Measurements from ENCODE around the gene DDX28.
A peak's percentile ranks its signal among the peaks of the same experiment; 100 is the strongest.

Gene DDX28, protein sequence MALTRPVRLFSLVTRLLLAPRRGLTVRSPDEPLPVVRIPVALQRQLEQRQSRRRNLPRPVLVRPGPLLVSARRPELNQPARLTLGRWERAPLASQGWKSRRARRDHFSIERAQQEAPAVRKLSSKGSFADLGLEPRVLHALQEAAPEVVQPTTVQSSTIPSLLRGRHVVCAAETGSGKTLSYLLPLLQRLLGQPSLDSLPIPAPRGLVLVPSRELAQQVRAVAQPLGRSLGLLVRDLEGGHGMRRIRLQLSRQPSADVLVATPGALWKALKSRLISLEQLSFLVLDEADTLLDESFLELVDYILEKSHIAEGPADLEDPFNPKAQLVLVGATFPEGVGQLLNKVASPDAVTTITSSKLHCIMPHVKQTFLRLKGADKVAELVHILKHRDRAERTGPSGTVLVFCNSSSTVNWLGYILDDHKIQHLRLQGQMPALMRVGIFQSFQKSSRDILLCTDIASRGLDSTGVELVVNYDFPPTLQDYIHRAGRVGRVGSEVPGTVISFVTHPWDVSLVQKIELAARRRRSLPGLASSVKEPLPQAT

DNA sequence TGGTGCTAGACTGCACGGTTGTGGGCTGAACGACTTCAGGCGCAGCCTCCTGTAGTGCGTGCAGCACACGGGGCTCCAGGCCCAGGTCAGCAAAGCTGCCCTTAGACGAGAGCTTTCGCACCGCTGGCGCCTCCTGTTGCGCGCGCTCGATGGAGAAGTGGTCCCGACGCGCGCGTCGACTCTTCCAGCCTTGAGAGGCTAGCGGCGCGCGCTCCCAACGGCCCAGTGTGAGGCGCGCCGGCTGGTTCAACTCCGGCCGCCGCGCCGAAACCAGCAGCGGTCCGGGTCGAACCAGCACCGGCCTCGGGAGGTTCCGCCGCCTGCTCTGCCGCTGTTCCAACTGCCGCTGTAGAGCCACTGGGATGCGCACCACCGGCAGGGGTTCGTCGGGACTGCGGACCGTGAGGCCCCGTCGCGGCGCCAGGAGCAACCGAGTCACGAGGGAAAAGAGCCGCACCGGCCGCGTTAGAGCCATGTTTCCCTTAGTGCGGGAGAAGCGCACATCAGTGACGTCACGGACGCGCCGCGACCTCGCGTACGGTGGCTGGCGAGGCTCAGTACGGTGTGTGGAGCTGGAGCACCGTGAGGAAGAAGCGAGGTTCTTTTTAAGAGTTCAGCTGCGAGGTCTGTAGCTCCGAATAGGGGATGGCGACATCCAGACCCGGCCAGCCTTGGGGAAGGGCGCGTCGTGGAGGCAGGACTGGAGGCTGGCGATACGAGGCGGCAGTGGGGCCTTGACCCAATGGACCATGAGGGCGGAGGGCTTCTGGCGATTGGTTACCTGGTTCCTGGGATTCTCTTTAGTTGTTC, at the start of gene DDX28, which contains the start of gene DUS2:
Gene DDX28, minus strand, starts transcription at position 505 of the 810 bp plus-strand sequence. Its CDS starts 30 bp downstream, at position 475.
Gene DUS2, plus strand, starts transcription at position 557 of the 810 bp plus-strand sequence. CDS start 14,740 bp downstream, outside the sequence.
- DNase-seq (ENCODE audit: low spot score), result peak; percentile 96

DNA sequence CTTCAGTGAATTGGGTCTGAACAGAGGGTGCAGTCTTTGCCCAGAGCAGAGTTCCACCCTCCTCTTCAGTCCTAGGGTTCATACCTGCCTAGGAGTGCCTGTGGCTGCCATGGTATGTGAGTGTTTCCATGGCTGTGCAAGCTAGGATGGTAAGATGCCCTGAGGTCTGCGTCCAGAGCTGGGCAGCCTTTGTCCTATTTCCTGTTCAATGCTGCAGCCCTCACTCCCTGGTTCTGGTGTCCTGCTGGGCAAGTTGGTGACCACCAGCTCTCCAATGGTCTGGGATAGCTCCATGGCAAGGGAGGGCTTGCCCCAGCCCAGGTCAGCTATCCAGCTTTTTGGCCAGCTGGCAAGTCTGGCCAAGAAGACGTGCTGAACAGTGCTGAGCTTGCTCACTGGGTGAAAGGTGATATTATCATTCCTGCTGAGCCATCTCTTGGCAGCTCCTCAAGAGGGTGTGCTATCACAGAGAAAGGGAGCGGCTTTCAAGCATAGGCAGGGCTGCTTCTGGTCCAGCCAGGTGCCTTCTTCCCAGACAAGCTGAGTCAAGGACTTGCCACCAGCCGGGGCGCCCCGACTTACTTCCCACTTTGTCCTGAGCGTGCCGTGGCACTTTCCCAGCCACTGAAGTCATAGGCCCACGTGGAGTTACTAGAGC, 49.1 kb upstream of the DDX28 start:
- DNase-seq (ENCODE audit: low spot score), result no peak

DNA sequence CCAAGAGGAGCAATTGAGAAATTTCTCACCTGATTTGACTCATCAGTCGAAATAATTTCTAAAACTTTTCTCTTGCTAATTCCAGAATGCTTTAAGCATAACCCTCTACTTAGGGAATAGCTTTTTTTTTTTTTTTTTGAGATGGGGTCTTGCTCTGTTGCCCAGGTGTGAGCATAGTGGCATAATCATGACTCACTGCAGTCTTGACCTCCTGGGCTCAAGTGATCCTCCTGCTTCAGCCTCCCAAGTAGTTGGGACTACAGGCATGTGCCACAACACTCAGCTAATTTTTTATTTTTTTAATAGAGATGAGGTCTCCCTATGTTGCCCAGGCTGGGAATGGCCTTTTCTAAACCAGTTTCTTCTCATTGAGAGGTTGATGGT, 48.5 kb upstream of the DDX28 start:
- DNase-seq (ENCODE audit: low spot score), result no peak

DNA sequence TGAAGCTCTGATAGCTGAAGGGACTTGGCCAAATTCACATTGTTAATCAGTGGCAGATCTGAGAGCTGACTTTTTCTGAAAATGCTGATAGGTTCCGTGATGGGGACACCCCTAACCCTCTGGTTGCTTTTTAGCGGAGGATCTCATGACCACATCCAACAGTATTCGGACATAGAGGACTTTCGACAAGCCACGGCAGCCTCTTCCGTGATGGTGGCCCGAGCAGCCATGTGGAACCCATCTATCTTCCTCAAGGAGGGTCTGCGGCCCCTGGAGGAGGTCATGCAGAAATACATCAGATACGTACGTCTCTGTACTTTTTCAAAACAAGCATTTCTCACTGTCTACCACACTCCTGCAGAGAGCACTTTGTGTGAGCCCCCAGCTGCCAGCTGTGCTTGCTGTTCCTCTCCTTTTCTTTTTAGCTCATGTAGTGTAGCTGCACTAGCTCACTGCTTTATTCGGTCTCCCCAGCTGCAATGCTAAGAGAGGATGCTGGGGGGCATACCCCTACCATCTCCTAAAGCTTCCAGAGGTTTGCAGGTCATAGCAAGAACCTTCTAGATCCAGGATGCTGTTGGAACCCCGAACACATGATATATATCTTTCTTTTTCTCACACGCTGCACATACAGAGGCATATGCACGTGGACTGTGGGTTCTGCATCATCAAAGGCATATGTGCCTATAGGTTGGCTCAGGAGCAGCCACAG, 47.9 kb upstream of the DDX28 start:
- DNase-seq (ENCODE audit: low spot score), result no peak

DNA sequence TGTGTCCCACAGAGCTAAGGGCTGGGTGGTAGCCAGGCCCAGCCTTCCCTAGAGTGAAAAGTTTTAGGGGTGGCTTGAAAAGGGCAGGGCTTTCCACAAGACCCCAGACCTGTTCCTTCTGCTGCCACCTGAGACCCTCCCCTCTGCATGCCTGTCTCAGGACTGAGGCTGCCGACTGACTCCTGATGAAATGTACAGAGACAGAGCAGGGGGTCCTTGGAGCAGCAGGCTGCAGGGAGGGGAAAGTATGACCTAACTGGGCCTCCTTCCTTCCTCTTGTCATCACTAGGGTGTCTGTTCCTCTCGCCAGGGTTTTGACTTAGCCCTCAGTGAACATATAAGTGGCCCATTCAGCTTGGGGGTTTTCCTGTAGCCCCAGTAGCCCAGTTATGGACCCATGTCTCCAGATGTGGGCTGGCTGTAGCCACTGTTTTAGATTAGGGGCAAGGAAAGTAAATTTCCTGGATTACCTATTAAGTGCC, 47.3 kb upstream of the DDX28 start:
- no peak for DNase-seq (ENCODE audit: low spot score)

DNA sequence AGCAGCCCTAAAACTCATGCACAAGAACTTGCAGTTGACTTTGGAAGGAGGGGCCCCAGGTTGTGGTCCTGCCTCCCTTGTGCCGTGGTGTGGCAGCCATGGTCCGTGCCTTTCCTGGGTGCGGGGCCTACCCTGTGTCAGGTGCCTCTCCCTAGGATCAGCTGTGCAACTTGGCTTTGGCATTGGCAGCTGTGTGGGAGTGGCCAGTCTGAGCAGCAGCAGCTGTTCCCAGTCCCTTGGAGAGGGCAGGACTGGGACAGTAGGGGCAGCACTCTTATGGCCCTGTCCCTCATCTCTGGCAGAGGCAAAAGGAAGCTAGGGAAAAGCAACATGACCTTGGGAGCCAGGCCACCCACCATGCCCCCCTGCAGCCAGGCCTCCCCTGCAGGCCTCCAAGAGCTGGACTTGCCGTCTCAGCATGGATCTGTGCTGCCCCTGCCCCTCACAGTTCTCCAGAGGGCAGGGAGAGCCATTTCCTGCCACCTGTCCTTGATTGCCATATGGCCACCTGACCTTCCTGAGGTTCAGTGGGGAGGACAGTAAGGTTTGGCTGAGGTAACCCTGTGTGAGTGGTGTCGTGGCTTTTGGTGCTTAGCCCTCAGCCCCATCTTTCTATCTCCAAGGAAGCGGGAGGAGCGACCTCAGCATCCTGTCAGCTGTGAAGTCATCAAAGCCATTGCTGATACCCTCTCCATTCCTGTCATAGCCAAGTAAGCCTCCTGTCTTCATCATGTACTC, 46.6 kb upstream of the DDX28 start:
- DNase-seq (ENCODE audit: low spot score), result no peak

DNA sequence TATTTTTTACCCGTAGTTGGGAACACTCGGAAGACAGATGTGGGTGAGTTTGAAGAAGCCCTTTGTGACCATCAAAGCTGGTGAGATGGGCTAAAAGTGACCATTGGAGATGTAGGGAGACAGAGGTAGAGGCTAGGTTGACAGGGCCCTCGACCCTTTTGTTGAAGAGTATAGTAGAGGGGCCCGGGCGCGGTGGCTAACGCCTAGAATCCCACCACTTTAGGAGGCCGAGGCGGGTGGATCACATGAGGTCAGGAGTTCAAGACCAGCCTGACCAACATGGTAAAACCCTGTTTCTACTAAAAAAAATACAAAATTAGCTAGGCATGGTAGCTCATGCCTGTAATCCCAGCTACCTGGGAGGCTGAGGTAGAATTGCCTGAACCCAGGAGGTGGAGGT, 45.9 kb upstream of the DDX28 start:
- DNase-seq (ENCODE audit: low spot score), result no peak

DNA sequence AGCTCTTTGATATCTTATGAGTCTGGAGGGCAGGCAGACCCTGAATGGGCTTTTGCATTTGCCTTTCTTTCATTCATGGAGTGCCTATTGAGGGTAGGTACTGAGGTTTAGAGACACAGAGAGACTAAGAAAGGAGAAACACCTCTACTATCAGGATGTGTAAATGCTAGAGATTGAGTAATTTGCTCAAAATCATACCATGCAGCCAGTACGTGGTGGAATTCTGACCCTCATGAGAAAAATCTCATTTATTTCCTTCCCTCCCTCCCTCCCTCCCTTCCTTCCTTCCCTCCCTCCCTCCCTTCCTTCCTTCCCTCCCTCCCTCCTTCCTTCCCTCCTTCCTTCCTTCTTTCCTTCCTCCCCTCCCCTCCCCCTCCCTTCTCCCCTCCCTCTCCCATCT, 43.7 kb upstream of the DDX28 start:
- no peak for DNase-seq (ENCODE audit: low spot score)

DNA sequence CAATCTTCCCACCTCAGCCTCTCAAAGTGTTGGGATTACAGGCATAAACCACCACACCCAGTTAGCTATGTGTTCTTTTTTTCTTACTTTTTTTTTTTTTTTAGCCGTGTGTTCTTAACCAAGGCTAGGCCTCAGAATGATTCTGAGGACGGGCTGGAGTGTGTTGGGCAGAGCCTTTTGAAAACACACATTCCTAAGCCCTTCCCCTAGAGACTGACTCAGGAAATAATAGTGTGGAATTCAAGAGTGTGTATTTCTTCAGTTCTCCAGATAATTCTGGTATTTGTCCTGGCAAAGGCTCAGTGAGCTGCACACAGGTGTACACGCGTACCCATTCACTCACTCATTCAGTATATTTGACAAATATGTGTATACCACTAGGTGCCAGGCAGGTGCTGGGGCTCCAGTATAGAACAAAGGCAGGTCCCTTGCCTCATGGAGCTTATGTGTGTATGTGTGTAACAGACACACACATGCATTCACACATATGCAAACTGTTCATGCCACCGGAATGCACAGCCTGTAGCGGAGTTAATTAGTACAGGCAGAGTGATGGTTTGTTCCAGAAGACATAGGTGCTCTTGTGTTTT, 42.8 kb upstream of the DDX28 start:
- no peak for DNase-seq (ENCODE audit: low spot score)

DNA sequence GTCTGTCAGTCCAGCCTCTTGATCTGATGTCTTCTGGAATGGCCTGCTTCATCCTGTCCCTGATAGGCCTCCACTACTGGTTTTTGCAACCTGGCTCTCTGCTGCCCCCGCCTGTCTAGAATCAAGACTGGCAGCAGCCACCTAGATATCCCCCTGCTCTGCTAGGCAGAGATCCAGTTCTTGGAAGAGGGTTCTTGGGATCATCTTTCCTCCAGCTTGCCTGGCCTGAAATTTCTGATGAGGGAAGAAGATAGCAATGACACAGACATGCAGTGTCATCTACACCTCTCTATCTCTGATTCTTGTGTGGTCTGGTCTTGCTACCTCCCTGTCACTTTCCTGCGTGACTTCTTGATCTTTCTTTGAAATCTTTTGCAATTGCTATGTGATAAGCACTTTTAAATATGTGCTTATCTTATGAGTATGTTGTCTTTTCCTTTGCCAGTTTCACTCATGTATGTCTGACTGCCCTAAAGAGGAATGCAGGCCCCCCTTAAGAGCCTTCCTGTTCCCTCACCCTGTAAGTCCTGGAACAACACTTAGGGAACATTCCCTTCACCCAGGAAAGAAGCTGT, 41.8 kb upstream of the DDX28 start:
- DNase-seq (ENCODE audit: low spot score), result peak; percentile 70

DNA sequence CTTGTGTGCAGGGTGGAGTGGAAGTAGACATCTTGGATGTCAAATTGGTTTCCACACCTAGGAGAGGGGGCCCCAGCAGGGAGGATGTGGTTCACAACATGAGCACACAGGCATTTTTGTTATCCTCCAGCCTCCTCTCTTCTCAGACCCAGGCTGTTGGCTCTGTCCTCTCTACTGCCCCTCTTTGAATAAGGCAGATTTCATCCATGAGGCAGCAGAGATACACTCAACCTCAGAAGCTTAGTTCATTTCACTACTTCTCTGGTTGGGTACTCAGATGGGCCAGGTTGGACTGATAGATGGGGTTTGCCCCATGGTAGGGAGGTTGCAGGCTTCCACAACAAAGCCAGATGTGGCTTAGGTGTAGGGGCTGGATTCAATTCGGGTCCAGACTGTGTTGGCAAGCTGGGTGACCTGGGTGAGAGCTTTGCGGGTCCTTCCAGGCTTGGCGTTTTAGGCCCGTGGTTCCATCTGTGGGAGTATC, 39.9 kb upstream of the DDX28 start:
- DNase-seq (ENCODE audit: low spot score), result no peak

DNA sequence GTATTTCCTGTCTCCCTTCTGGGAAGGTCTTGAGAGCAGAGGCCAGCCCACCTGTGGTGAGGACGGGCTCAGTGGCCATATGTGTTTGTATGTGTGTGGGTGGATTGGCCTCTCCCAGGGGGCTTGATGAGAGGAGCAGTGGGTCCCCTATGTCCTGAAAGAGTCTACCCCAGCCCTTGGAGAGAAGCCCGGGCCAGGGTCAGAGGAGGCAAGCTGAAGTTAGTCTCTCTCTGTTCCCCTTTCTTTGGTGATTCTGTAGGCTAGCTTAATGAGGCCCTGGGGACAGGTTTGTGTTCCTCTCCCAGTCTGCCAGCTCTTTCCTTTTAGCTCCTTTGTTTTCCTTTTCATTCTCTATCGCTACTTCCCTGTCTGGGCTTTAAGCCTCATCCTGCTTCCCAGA, 38.4 kb upstream of the DDX28 start:
- DNase-seq (ENCODE audit: low spot score), result no peak

DNA sequence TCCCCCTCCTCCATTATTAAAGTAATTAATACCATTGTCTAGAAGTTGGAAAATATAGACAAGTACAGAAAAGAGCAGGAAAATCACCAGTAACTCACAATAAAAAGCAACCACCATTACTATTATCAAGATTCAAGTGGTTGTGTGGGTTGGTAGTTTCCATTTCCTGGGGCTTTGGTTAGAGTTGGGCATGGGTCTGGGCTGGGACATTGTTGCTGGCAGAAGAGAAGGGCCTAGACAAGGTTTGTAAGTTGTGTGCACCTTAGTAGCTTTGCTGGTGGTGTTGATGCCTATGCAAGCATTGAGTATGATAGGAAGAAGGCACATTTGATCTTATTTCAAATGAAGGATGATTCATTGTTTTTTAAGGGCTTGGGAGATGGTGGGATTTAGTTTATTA, 36.8 kb upstream of the DDX28 start:
- DNase-seq (ENCODE audit: low spot score), result no peak

DNA sequence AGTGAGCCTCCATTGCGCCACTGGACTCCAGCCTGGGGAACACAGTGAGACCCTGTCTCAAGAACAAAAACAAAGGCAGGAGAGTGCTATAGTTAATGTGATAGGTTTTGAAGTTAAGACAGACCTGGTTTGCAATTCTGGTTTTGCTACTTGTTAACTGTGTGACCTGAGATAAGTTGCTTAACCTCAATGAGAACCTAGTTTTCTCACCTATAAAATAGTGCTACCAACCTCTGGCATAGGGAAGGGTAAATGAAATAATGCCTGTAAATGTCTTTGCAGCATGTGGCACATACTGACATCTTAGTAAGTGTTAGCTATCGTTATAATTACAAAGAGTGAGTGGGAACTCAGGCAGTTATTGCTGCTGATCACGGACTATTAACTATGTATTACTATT, 32.4 kb upstream of the DDX28 start:
- DNase-seq (ENCODE audit: low spot score), result no peak

DNA sequence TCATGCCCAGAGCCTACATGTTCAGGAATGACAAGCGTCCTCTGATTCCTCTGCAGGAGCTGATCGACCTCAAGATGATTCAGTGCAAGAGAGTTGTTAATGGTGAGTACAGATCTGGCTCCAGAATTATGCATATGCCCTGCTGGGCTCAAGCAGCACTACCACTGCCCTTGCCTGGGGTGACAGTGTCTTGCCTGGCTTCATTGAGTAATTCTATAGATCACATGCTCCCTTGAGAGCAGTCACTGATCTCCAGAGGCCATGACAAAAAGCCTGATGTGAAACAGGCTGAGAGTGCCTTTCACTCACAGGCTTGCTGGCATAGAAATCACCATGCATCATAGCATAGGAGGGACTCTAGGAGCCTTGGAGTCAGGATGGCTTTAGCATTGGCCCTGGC, 26.4 kb upstream of the DDX28 start:
- no peak for DNase-seq (ENCODE audit: low spot score)

DNA sequence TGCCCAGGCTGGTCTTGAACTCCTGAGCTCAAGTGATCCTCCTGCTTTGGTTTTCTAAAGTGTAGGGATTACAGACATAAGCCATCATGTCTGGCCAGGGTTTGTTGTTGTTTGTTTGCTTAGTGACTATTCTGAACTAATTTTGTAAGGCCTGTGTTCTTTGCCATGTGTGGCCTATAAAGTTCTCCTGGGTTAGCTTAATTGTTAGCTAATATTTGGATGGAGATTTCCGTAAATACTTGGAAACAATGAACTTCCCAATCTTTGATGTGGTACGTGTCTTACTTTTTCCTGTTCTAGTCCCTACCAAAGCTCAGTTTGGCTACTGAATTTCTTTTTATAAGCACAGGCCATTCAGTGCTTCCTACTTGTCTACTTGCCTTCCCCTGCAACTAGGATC, 25.0 kb upstream of the DDX28 start:
- DNase-seq (ENCODE audit: low spot score), result no peak

DNA sequence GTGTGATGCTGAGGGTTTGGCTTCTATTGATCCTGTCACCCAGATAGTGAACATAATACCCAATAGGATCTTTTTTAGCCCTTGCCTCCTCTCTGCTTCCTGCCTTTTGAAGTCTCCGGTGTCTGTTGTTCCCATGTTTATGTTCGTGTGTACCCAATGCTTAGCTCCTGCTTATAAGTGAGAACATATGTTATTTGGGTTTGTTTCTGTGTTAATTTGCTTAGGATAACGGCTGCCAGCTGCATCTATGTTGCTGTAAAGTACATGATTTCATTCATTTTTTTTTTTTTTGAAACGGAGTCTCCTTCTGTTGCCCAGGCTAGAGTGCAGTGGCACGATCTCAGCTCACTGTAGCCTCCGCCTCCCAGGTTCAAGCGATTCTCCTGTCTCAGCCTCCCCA, 23.1 kb upstream of the DDX28 start:
- no peak for DNase-seq (ENCODE audit: low spot score)

DNA sequence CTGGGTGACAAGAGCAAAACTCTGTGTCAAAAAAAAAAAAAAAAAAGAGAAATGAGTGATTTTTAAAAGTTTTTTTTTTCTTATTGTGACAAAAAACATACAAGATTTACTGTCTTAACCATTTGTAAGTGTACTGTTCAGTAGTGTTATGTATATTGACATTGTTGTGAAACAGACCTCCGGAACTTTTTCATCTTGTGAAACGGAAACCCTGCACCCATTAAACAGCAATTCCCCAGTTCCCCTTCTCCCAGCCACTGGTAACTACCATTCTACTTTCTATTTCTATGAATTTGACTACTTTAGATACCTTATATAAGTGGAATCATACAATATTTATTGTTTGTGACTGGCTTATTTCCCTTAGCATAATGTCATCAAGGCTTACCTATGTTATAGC, 18.8 kb upstream of the DDX28 start:
- DNase-seq (ENCODE audit: low spot score), result no peak

DNA sequence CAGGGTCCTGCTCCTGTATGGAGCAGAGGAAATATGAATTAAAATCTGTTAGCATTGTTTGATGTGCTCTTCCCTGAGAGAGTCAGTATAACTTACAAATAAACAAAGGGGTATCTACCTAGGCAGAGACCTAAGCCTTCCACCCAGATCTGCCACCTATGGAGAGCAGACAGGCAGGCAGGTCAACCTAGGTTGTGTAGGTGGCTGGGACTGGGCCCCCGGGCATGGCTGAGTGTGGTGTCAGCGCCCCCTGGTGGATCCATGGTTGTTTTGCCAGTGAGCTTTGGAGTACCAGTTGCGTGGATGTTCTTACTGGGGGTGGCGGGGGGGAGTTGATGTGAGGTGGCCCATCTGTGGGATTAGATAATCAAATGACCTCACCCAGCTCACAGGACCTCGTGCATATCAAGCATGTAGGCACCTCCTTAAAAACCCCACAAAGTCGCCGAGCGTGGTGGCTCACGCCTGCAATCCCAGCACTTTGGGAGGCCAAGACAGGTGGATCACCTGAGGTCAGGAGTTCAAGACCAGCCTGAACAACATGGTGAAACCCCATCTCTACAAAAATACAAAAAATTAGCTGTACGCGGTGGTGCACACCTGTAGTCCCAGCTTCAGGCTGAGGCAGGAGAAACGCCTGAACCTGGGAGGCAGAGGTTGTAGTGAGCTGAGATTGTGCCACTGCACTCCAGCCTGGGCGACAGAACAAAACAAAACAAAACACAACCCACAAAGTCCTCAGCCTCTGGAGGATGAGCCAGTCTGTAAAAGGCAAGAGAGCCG, 17.7 kb upstream of the DDX28 start:
- peak; percentile 86 for DNase-seq (ENCODE audit: low spot score)

All from Ammon's horn (tissue), 1 donor.